GM12865 (cell line): ENCODE measurements around the gene PCDHGB7.
"Not testable (repeated sequence)": the region's sequence is repeated elsewhere in the genome, so short reads cannot be mapped to it uniquely, and the experiment has no call there.

Experiments
- DNase-seq: peaks from one replicate; pipeline ENCODE4 v3.0.0; 2010; ENCODE audit warnings: low read depth
- H3K4me3 ChIP-seq: 2 replicates; pipeline ENCODE4 v1.5.1; 2011; ENCODE audit warnings: mild to moderate bottlenecking, low read depth, low read length, control low read depth
- TF ChIP-seq, protein P1 (sequence below): IDR thresholded peaks from 2 replicates; pipeline ENCODE4 v1.5.1; 2011; ENCODE audit warnings: low read length, control low read depth, low read depth, inconsistent platforms; ENCODE audit not compliant: insufficient read depth; ENCODE audit errors: missing control alignments

The PCDHGB7 gene

GRCh38 chr5:141412854-141413539, 4.5 kb upstream of the PCDHGB7 start, which contains the start of gene PCDHGA10:
Gene PCDHGA10, plus strand, starts transcription at chr5:141412987. Its CDS starts 189 bp downstream, at chr5:141413176.
- peak; percentile 86 for DNase-seq
- TF ChIP-seq, protein P1, sequence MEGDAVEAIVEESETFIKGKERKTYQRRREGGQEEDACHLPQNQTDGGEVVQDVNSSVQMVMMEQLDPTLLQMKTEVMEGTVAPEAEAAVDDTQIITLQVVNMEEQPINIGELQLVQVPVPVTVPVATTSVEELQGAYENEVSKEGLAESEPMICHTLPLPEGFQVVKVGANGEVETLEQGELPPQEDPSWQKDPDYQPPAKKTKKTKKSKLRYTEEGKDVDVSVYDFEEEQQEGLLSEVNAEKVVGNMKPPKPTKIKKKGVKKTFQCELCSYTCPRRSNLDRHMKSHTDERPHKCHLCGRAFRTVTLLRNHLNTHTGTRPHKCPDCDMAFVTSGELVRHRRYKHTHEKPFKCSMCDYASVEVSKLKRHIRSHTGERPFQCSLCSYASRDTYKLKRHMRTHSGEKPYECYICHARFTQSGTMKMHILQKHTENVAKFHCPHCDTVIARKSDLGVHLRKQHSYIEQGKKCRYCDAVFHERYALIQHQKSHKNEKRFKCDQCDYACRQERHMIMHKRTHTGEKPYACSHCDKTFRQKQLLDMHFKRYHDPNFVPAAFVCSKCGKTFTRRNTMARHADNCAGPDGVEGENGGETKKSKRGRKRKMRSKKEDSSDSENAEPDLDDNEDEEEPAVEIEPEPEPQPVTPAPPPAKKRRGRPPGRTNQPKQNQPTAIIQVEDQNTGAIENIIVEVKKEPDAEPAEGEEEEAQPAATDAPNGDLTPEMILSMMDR: peak; percentile 77
- H3K4me3 ChIP-seq: peak within 1 kb of the TSS; percentile 64

- DNase-seq: no peak
- peak overlapping the region; percentile 64 for H3K4me3 ChIP-seq
Measured at GRCh38 chr5:141413540-141414069, 3.9 kb upstream of the PCDHGB7 start.

GRCh38 chr5:141414548-141415274, 2.8 kb upstream of the PCDHGB7 start:
- not testable (repeated sequence) for DNase-seq, H3K4me3 ChIP-seq

More at GRCh38 chr5:141413540-141414069, 3.9 kb upstream of the PCDHGB7 start:
- TF ChIP-seq, protein P1: no peak

GRCh38 chr5:141415275-141415618, 2.2 kb upstream of the PCDHGB7 start:
- DNase-seq: peak; percentile 45

DNA sequence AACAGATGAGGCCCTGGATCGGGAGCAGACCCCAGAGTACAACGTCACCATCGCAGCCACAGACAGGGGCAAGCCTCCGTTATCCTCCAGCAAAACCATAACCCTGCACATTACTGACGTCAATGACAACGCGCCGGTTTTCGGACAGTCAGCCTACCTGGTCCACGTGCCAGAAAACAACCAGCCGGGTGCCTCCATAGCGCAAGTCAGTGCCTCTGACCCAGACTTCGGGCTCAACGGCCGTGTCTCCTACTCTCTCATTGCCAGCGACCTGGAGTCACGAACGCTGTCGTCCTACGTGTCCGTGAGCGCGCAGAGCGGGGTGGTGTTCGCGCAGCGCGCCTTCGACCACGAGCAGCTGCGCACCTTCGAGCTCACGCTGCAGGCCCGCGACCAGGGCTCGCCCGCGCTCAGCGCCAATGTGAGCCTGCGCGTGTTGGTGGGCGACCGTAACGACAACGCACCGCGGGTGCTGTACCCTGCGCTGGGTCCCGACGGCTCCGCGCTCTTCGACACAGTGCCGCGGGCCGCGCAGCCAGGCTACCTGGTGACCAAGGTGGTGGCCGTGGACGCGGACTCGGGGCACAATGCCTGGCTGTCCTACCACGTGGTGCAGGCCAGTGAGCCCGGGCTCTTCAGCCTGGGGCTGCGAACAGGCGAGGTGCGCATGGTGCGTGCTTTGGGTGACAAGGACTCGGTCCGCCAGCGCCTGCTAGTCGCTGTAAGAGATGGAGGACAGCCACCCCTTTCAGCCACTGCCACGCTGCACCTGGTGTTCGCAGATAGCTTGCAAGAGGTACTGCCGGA, 1.8 kb downstream of the PCDHGB7 start:
- H3K4me3 ChIP-seq: no peak overlapping the region
- TF ChIP-seq, protein P1: no peak
- DNase-seq: no peak

More at GRCh38 chr5:141415275-141415618, 2.2 kb upstream of the PCDHGB7 start:
- peak overlapping the region; percentile 30 for H3K4me3 ChIP-seq

DNA sequence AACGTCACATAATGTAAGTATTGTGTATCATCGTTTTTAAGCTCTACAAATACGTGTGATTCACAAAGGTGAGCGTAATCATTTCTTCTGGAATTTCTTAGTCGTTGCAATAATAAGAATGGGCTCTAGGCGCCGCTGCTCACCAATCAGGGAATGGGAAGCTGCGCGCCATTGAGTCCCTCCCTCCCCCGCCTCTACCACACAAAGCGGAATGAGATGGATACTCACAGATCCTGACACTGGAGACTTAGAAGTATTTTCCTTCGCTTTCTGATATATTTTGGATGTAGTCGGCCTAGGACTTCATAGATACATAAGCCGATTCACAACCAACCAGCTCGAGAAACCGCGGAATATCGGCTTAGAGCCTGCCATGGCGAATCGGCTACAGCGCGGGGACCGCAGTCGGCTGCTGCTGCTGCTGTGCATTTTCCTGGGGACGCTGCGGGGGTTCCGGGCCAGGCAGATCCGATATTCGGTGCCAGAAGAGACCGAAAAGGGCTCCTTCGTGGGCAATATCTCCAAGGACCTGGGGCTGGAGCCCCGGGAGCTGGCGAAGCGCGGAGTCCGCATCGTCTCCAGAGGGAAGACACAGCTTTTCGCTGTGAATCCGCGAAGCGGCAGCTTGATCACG, 3.5 kb downstream of the PCDHGB7 start, which contains the start of gene PCDHGA11:
TSS of gene PCDHGA11 (plus strand) at position 197 of the 634 bp plus-strand sequence. CDS start at position 374, 177 bp downstream.
- peak; percentile 77 for DNase-seq

DNA sequence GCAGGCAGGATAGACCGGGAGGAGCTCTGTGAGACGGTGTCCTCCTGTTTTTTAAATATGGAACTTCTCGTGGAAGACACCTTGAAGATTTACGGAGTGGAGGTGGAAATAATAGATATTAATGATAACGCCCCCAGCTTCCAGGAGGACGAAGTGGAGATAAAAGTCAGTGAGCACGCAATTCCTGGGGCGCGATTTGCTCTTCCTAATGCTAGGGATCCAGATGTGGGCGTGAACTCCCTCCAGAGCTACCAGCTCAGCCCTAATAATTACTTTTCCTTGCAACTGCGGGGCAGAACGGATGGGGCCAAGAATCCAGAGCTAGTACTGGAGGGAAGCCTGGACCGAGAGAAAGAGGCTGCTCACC, 4.0 kb downstream of the PCDHGB7 start:
- peak overlapping the region; percentile 65 for H3K4me3 ChIP-seq
- DNase-seq: no peak
- TF ChIP-seq, protein P1: no peak

More for the DNA sequence above, 3.5 kb downstream of the PCDHGB7 start, which contains the start of gene PCDHGA11:
- TF ChIP-seq, protein P1: peak; percentile 51
- peak within 1 kb of the TSS; percentile 65 for H3K4me3 ChIP-seq
